ENCODE results near the gene PIK3CA.

PIK3CA gene

GRCh38 chr3:179158336-179159039, 10.3 kb downstream of the PIK3CA start:
- DNase-seq (ENCODE audit: low read depth) = no peak

GRCh38 chr3:179163503-179163902, 15.3 kb downstream of the PIK3CA start:
- DNase-seq (ENCODE audit: low read depth) = no peak

- no peak for DNase-seq (ENCODE audit: low read depth)
These were observed 16.7 kb downstream of the PIK3CA start for GRCh38 chr3:179164857-179165256.

GRCh38 chr3:179166561-179167201, 18.5 kb downstream of the PIK3CA start:
- DNase-seq (ENCODE audit: low read depth) = no peak

GRCh38 chr3:179168918-179169317, 20.8 kb downstream of the PIK3CA start:
- DNase-seq (ENCODE audit: low read depth) = no peak

- no peak for DNase-seq (ENCODE audit: low read depth)
These were observed 24.4 kb downstream of the PIK3CA start for GRCh38 chr3:179172546-179172945.

- DNase-seq (ENCODE audit: low read depth) = no peak
These were observed 26.2 kb downstream of the PIK3CA start for GRCh38 chr3:179174316-179174715.

- no peak for DNase-seq (ENCODE audit: low read depth)
These were observed 26.7 kb downstream of the PIK3CA start for GRCh38 chr3:179174898-179175297.

GRCh38 chr3:179175358-179175757, 27.2 kb downstream of the PIK3CA start:
- no peak for DNase-seq (ENCODE audit: low read depth)

- no peak for DNase-seq (ENCODE audit: low read depth)
These were observed 29.5 kb downstream of the PIK3CA start for GRCh38 chr3:179177611-179178010.

GRCh38 chr3:179179256-179179655, 31.1 kb downstream of the PIK3CA start:
- no peak for DNase-seq (ENCODE audit: low read depth)

GRCh38 chr3:179179979-179180759, 32.0 kb downstream of the PIK3CA start:
- no peak for DNase-seq (ENCODE audit: low read depth)

GRCh38 chr3:179181021-179181472, 32.9 kb downstream of the PIK3CA start:
- DNase-seq (ENCODE audit: low read depth) = peak; percentile 14

GRCh38 chr3:179181993-179182551, 33.9 kb downstream of the PIK3CA start:
- DNase-seq (ENCODE audit: low read depth) = no peak

GRCh38 chr3:179182902-179183301, 34.7 kb downstream of the PIK3CA start:
- DNase-seq (ENCODE audit: low read depth) = no peak

- DNase-seq (ENCODE audit: low read depth) = no peak
These were observed 36.7 kb downstream of the PIK3CA start for GRCh38 chr3:179184826-179185225.

GRCh38 chr3:179186426-179186825, 38.3 kb downstream of the PIK3CA start:
- DNase-seq (ENCODE audit: low read depth) = no peak

GRCh38 chr3:179189759-179190158, 41.6 kb downstream of the PIK3CA start:
- DNase-seq (ENCODE audit: low read depth) = no peak

- no peak for DNase-seq (ENCODE audit: low read depth)
These were observed 42.4 kb downstream of the PIK3CA start for GRCh38 chr3:179190581-179190980.

- DNase-seq (ENCODE audit: low read depth) = no peak
These were observed 44.4 kb downstream of the PIK3CA start for GRCh38 chr3:179192542-179192941.

- DNase-seq (ENCODE audit: low read depth) = no peak
These were observed 46.8 kb downstream of the PIK3CA start for GRCh38 chr3:179194931-179195330.

- peak; percentile 37 for DNase-seq (ENCODE audit: low read depth)
These were observed 47.9 kb downstream of the PIK3CA start for GRCh38 chr3:179196098-179196497.

- DNase-seq (ENCODE audit: low read depth) = no peak
These were observed 48.5 kb downstream of the PIK3CA start for GRCh38 chr3:179196700-179197099.

Measured in GM04504 (cell line).